T-helper 1 cell treated with Interleukin-12 subunit alpha and Interleukin-12 subunit beta and Interleukin-4 antibody, amounts not matched to agents 30 μg/mL and 1 μg/mL, for 36 hours (primary cell): ENCODE results near the gene KRT2.

Experiments
- H3K27ac Mint-ChIP-seq: one replicate; pipeline ENCODE4 v1.8.0; 2021; ENCODE audit warnings: mild to moderate bottlenecking, mixed read lengths
- H3K27me3 Mint-ChIP-seq: one replicate; pipeline ENCODE4 v1.8.0; 2021; ENCODE audit warnings: low read depth, mixed read lengths
- H3K36me3 Mint-ChIP-seq: one replicate; pipeline ENCODE4 v1.8.0; 2021; ENCODE audit warnings: low read depth, mixed read lengths
- H3K4me1 Mint-ChIP-seq: one replicate; pipeline ENCODE4 v1.8.0; 2021; ENCODE audit warnings: low read depth, mixed read lengths
- H3K4me3 Mint-ChIP-seq: one replicate; pipeline ENCODE4 v1.8.0; 2021; ENCODE audit warnings: mild to moderate bottlenecking, moderate library complexity, mixed read lengths
- H3K9me3 Mint-ChIP-seq: one replicate; pipeline ENCODE4 v1.8.0; 2021; ENCODE audit warnings: mixed read lengths

KRT2 gene

GRCh38 chr12:52602552-52602951 is 49.5 kb downstream of the KRT2 start:
- H3K4me3 Mint-ChIP-seq = no peak overlapping the region
- H3K27ac Mint-ChIP-seq = no peak overlapping the region
- peaks cover 35% of the 10 kb centered on the region for H3K27me3 Mint-ChIP-seq
- H3K9me3 Mint-ChIP-seq = no peaks in the 10 kb centered on the region
- no peaks in the 10 kb centered on the region for H3K36me3 Mint-ChIP-seq
- H3K4me1 Mint-ChIP-seq = peaks cover 23% of the 10 kb centered on the region

GRCh38 chr12:52601671-52602070 is 50.3 kb downstream of the KRT2 start:
- peaks cover 16% of the 10 kb centered on the region for H3K4me1 Mint-ChIP-seq
- H3K9me3 Mint-ChIP-seq = no peaks in the 10 kb centered on the region
- no peak overlapping the region for H3K4me3 Mint-ChIP-seq
- no peaks in the 10 kb centered on the region for H3K36me3 Mint-ChIP-seq
- peaks cover 39% of the 10 kb centered on the region for H3K27me3 Mint-ChIP-seq
- no peak overlapping the region for H3K27ac Mint-ChIP-seq

GRCh38 chr12:52600941-52601481 is 51.0 kb downstream of the KRT2 start, which contains the start of gene KRT72:
Gene KRT72 (minus strand): TSS chr12:52601463. CDS start chr12:52601452, 11 bp downstream.
- Mint-ChIP-seq H3K27ac (no peak within 1 kb of the TSS), H3K4me3 (no peak within 1 kb of the TSS), H3K4me1 (peaks cover 16% of the 10 kb centered on the region), H3K9me3 (no peaks in the 10 kb centered on the region), H3K27me3 (peaks cover 38% of the 10 kb centered on the region), H3K36me3 (no peaks in the 10 kb centered on the region)

GRCh38 chr12:52600475-52600874 is 51.5 kb downstream of the KRT2 start:
- Mint-ChIP-seq H3K4me3 (no peak overlapping the region), H3K4me1 (peaks cover 11% of the 10 kb centered on the region), H3K9me3 (no peaks in the 10 kb centered on the region), H3K36me3 (no peaks in the 10 kb centered on the region), H3K27me3 (peaks cover 38% of the 10 kb centered on the region), H3K27ac (no peak overlapping the region)

- Mint-ChIP-seq H3K4me1 (peaks cover 9% of the 10 kb centered on the region), H3K4me3 (no peak overlapping the region), H3K36me3 (no peaks in the 10 kb centered on the region), H3K27me3 (peaks cover 38% of the 10 kb centered on the region), H3K9me3 (no peaks in the 10 kb centered on the region), H3K27ac (no peak overlapping the region)
Measured at GRCh38 chr12:52600071-52600470, 51.9 kb downstream of the KRT2 start.

- H3K27me3 Mint-ChIP-seq = peaks cover 43% of the 10 kb centered on the region
Measured at GRCh38 chr12:52598966-52599365, 53.0 kb downstream of the KRT2 start.

More at GRCh38 chr12:52598966-52599365, 53.0 kb downstream of the KRT2 start:
- no peaks in the 10 kb centered on the region for H3K36me3 Mint-ChIP-seq
- H3K4me3 Mint-ChIP-seq = no peak overlapping the region
- H3K4me1 Mint-ChIP-seq = peaks cover 3% of the 10 kb centered on the region
- H3K27ac Mint-ChIP-seq = no peak overlapping the region
- no peaks in the 10 kb centered on the region for H3K9me3 Mint-ChIP-seq
